ENCODE measurements around the gene FIBIN. TPM values are rescaled to one million over a fixed set of nuclear protein-coding genes. Genes with fewer than 3 reads are reported as not detected.

Gene FIBIN
- total RNA-seq, 2 donors from 2014 or later, result 0.25 to 3.3 TPM

- Histone ChIP-seq H3K9me3 (no peaks in the 10 kb centered on the region), H3K9ac (ENCODE audit: low read depth in 2 of 2, low read length in 2 of 2) (no peak within 1 kb of the TSS), H3K27ac (no peak within 1 kb of the TSS), H3K4me1 (no peaks in the 10 kb centered on the region), H3K27me3 (no peaks in the 10 kb centered on the region), H3K36me3 (no peaks in the 10 kb centered on the region), H3K4me3 (no peak within 1 kb of the TSS)
- TF ChIP-seq CTCF (IDR thresholded peaks at IDR 0.05), result no peak
- intact Hi-C loops (cut with DNase I), result no loop called here
- DNase-seq, result no peak
These were observed 46.6 kb downstream of the FIBIN start, which contains the start of gene BBOX1 for GRCh38 chr11:27040302-27041115. Gene BBOX1, plus strand, starts transcription at chr11:27040815. Its CDS starts 14,616 bp downstream, at chr11:27055431.

- Histone ChIP-seq H3K9me3 (no peaks in the 10 kb centered on the region), H3K4me1 (no peaks in the 10 kb centered on the region), H3K4me3 (no peak overlapping the region), H3K27me3 (no peaks in the 10 kb centered on the region), H3K27ac (no peak overlapping the region), H3K36me3 (no peaks in the 10 kb centered on the region), H3K9ac (ENCODE audit: low read depth in 2 of 2, low read length in 2 of 2) (no peak overlapping the region)
- intact Hi-C loops (cut with DNase I), result no loop called here
- DNase-seq, result no peak
- no peak for TF ChIP-seq CTCF (IDR thresholded peaks at IDR 0.05)
These were observed 47.4 kb downstream of the FIBIN start for GRCh38 chr11:27041141-27041899.

Other genes with a start within 250 kb of the FIBIN start
- not detected for gene BBOX1, start 46.7 kb downstream of the FIBIN start, total RNA-seq

Measured in colonic mucosa (tissue), 4 donors.